Peyer's patch (tissue), 4 donors: ENCODE measurements around the gene OCA2.

ENCODE experiments used
- POLR2A ChIP-seq, 2 donors: fragments of 450-650 bp; IDR thresholded peaks; one replicate each; pipeline ENCODE4 v1.5.1; 2017; ENCODE audit warnings: antibody characterized with exemption in 2 of 2, mild to moderate bottlenecking in 2 of 2, moderate library complexity in 2 of 2
- TF ChIP-seq, protein P1 (sequence below), 6 experiments: fragments of 450-650 bp in 4 of 6; fragments of 200-600 bp in 2 of 6; sonication (generic) in 1 of 6; IDR thresholded peaks; one replicate each; pipeline ENCODE4 v1.5.1; 2017 to 2019; ENCODE audit warnings: antibody characterized with exemption in 6 of 6, mild to moderate bottlenecking in 3 of 6, moderate library complexity in 1 of 6

- TF ChIP-seq, protein P1, sequence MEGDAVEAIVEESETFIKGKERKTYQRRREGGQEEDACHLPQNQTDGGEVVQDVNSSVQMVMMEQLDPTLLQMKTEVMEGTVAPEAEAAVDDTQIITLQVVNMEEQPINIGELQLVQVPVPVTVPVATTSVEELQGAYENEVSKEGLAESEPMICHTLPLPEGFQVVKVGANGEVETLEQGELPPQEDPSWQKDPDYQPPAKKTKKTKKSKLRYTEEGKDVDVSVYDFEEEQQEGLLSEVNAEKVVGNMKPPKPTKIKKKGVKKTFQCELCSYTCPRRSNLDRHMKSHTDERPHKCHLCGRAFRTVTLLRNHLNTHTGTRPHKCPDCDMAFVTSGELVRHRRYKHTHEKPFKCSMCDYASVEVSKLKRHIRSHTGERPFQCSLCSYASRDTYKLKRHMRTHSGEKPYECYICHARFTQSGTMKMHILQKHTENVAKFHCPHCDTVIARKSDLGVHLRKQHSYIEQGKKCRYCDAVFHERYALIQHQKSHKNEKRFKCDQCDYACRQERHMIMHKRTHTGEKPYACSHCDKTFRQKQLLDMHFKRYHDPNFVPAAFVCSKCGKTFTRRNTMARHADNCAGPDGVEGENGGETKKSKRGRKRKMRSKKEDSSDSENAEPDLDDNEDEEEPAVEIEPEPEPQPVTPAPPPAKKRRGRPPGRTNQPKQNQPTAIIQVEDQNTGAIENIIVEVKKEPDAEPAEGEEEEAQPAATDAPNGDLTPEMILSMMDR (IDR thresholded peaks at IDR 0.05): no peak
- no peak for TF ChIP-seq POLR2A (IDR thresholded peaks at IDR 0.05)
Observed at GRCh38 chr15:27885201-27885600, 213.9 kb downstream of the OCA2 start.
